8988T (cell line): ENCODE results near the gene ABLIM1.

Source experiments
- DNase-seq: peaks from one replicate; pipeline ENCODE4 v3.0.0; 2011

The ABLIM1 gene

GRCh38 chr10:114679552-114679951 lies 21.5 kb upstream of the ABLIM1 start:
- no peak for DNase-seq

GRCh38 chr10:114678820-114679219 lies 20.7 kb upstream of the ABLIM1 start:
- no peak for DNase-seq

GRCh38 chr10:114678336-114678735 lies 20.3 kb upstream of the ABLIM1 start:
- no peak for DNase-seq

GRCh38 chr10:114674346-114674745 lies 16.3 kb upstream of the ABLIM1 start:
- no peak for DNase-seq

- no peak for DNase-seq
These were observed 11.6 kb upstream of the ABLIM1 start for GRCh38 chr10:114669648-114670047.

GRCh38 chr10:114668375-114669080 lies 10.5 kb upstream of the ABLIM1 start:
- no peak for DNase-seq

GRCh38 chr10:114665873-114666272 lies 7.8 kb upstream of the ABLIM1 start:
- no peak for DNase-seq

GRCh38 chr10:114665406-114665805 lies 7.3 kb upstream of the ABLIM1 start:
- DNase-seq = no peak

GRCh38 chr10:114664127-114664526 lies 6.1 kb upstream of the ABLIM1 start:
- DNase-seq = no peak

- no peak for DNase-seq
These were observed 5.6 kb upstream of the ABLIM1 start for GRCh38 chr10:114663626-114664025.

GRCh38 chr10:114662646-114663217 lies 4.7 kb upstream of the ABLIM1 start:
- no peak for DNase-seq

- DNase-seq = no peak
These were observed 3.3 kb upstream of the ABLIM1 start for GRCh38 chr10:114661212-114661880.

GRCh38 chr10:114655671-114656070 lies 2.4 kb downstream of the ABLIM1 start:
- no peak for DNase-seq

- DNase-seq = no peak
These were observed 3.1 kb downstream of the ABLIM1 start for GRCh38 chr10:114654822-114655575.

- DNase-seq = no peak
These were observed 4.1 kb downstream of the ABLIM1 start for GRCh38 chr10:114653926-114654325.

GRCh38 chr10:114652402-114653368 lies 5.4 kb downstream of the ABLIM1 start:
- DNase-seq = no peak

GRCh38 chr10:114650831-114651230 lies 7.2 kb downstream of the ABLIM1 start:
- DNase-seq = no peak

GRCh38 chr10:114650266-114650665 lies 7.8 kb downstream of the ABLIM1 start:
- no peak for DNase-seq

- no peak for DNase-seq
These were observed 8.7 kb downstream of the ABLIM1 start for GRCh38 chr10:114649217-114649903.

GRCh38 chr10:114648368-114648767 lies 9.7 kb downstream of the ABLIM1 start:
- no peak for DNase-seq

- no peak for DNase-seq
These were observed 10.4 kb downstream of the ABLIM1 start for GRCh38 chr10:114647545-114648138.
